Fibroblast of the conjunctiva (primary cell): ENCODE data around the gene ZBTB24.

Experiments used
- DNase-seq: peaks from one replicate; pipeline ENCODE4 v3.0.0-alpha.2; 2010; ENCODE audit warnings: low read depth

ZBTB24 gene

DNA sequence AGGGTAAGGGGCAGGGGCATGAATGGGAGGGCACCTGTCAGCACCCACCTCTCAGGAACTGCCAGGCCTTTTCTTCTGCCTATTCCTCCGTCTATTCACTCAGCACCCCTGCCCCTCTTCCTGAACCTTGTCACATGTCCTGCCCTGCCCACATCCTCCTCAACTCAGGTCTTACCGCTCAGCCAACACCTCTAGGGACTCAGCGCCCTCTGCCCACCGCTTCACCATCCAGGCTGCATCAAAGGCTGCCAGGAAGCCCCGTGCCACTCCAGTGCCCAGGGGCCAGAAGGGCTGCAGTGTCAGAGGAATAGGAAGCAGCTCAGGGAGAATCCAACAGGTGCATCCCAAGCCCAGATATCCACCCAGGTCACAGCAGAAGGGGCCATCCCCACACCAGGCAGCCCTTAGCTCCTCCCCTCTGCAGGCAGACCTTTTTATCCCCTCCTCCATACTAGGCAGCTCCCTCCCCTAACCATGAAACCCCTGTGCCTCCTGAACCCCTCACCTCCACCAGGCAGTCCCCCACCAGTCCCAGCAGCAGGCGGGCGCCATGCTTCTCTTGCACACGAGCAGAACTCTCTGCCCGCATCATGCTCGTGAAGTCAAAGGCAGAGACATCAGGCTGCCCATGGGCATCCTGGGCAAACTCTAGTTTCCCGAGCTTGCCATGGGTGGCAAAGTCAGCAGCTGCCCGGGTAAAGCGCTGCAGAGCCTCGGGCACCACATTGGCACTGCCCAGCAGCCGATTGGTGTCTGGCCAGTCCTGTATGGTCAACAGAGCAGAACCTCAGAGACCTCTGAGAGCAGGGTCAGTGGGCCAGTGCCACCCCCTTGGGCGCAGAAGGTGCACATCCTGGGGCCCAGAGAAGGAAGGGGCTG lies 33.0 kb downstream of the ZBTB24 start:
- DNase-seq, result no peak

- DNase-seq, result no peak
Observed at GRCh38 chr6:109449064-109449794, 33.8 kb downstream of the ZBTB24 start.

DNA sequence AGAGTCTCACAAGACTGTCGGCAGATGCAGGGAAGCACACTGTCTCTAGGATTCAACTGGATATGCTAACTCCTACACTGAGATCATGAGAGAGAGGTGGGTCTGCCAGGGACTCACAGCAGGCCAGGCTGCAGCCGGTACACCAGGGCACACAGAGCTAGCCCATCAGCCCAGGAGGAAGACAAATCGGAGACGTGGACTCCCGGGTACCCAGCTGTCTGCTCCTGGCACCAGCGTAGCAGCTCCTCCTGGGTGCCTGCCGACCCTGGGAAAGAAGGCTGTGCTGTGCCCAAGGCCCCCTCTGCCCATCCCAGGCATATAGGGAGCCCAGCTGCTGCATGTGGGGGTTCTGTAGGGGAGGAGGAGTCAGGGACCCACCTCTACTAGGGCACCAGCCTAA lies 34.4 kb downstream of the ZBTB24 start:
- DNase-seq, result no peak

DNA sequence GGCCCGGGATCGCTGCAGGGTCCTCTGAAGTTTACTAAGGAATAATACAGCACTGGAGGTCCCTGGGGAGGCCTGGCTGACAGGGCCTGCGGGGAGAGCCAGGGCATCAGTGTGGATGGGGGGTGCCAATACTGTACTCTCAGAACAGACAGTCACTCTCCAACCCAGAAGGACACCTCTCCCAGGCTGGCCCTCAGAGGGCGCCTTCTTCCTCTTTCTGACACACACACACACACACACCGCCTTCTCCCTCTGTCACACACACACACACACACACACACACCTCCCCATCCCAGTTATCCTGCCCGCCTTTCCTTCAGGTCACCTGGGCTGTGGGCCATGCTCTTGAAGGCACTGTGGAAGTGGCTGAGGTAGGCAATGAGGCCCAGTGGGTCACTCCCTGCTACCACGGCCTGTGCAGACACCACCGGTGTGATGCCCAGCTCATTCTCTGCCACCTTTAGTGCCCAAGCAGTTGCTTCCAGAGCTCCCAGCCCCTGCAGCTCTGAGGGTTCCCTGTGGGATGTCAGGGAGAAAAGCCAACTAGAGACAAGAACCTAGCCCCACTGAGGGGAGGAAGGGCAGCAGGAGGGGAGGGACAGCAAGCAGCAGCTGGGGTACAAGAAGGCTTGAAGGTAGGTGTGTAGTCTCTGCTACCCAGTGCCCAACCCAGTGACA lies 35.0 kb downstream of the ZBTB24 start:
- no peak for DNase-seq

- no peak for DNase-seq
Observed at GRCh38 chr6:109447087-109447486, 35.9 kb downstream of the ZBTB24 start.

DNA sequence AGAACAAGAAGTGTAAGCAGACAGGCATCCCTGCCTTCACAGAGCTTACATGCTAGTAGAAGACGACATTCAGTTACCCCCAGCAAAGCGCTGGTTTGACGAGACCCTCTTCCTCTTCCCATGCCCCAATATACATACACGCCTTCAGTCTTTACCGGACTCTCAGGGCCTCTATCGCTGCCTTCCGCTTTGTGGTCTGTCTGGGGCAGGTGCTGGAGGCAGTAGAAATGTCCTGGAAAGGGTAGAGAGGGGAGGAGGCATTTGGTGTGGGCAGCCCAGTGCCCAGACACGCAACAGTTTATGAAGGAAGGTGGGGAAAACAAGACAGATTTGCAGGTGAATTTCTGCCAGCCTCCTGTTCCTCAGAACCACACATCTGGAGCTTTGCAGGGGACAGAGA lies 36.5 kb downstream of the ZBTB24 start:
- DNase-seq, result no peak

- no peak for DNase-seq
Observed at GRCh38 chr6:109446072-109446471, 36.9 kb downstream of the ZBTB24 start.

DNA sequence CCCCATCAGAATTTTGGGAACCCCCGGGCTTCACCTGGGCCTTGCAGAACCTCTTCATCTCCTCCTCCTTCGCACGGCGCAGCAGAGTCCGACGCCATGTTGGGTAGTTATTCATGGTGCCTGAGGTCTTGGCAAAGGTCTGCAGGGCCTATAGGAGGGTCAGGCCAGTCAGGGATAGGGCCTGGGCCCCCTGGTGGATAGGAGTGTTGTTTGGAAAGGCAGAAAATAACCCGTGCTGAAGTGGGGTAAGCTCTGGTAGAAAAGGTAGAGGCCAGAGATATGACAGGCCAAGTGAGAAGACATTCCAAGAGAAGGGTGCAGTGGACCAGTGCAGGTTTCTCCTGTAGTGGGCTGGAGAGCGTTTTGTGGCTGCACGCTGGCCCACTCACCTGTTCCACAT lies 37.6 kb downstream of the ZBTB24 start:
- no peak for DNase-seq

GRCh38 chr6:109443425-109443950 lies 39.5 kb downstream of the ZBTB24 start:
- DNase-seq, result no peak

DNA sequence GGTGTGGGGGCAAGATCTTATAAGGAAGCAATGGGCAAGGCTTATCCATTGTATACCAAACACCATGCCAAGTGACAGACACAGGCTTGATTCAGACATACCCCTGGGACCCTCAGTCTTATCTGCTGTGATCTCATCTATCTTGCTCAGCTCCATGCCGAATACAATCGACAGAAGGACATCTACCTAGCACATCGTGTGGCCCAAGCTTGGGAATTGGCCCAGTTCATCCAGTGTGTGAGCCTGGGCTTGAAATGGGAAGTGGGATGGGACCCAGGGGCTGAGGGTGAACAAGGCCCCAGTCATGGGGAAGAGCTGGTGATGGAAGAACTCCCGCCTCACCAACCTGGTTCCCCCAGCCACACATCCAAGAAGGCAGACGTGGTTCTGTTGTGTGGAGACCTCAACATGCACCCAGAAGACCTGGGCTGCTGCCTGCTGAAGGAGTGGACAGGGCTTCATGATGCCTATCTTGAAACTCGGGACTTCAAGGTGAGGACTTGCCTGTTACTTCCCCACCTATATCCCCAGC lies 40.6 kb downstream of the ZBTB24 start:
- no peak for DNase-seq

DNA sequence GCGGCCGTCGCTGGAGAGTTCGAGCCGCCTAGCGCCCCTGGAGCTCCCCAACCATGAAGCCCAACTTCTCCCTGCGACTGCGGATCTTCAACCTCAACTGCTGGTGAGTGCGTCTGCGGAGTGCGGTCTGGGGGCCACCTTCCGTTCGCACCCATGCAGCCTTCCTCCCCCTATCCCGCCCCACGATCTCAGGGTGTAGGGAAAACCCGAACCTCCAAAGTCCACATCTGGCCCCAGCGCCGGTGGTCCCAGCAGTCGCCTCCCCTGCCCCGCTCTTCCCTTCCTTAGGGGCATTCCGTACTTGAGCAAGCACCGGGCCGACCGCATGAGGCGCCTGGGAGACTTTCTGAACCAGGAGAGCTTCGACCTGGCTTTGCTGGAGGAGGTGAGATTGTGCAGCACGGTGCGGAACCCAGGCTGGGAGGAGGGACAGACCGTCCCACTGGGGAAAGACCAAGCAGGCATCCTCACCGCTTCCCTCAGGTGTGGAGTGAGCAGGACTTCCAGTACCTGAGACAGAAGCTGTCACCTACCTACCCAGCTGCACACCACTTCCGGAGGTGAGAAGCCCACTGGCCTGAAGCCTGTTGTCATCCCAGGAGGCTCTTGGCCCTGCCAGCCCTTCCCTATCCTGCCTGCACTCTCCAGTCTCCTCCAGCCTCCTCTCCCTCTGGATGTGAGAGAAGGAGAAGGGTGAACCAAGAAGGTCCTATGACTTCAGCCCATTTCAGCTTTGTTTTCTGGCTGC lies 41.8 kb downstream of the ZBTB24 start:
- DNase-seq, result no peak

DNA sequence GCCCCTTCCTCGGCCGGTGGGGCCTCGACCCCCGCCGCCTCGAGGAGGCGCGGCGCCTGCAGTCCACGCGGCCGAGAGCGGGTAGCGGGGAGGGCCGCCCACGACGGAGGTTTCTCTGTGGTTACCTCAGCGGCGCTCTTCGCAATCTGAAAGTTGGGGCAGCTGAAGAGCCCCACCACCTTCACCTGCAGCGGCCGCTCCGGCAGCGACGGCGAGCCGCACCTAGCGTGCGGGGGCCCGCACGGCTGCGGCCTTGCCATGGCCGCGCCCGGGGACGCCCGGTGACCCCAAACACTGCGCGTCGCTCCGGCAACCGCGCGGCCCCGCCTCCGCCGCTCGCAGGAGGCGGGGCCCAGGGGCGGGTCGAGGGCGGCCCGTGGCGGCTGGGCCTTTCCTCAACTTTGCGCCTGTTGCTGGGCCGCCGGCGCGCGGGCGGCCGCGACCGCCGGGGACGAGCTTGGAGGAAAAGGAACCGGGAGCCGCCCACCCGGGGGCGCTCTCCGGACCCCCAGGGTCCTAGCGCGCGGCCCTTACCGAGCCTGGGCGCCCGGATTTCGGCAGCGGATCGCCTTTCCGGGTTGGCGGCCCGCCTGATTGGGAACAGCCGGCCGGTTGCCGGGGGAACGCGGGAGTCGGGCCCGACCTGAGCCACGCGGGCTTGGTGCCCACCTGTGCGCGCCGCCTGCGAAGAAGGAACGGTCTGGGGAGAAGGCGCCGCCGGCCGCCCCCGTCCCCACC lies 42.5 kb downstream of the ZBTB24 start, which contains the start of the genes PPIL6 and SMPD2:
Gene PPIL6, minus strand, starts transcription at position 298 of the 738 bp plus-strand sequence. Its CDS starts 38 bp downstream, at position 260.
Gene SMPD2, plus strand, starts transcription at position 394 of the 738 bp plus-strand sequence. CDS start 398 bp downstream, outside the sequence.
- peak; percentile 81 for DNase-seq

GRCh38 chr6:109436041-109436440 lies 47.0 kb downstream of the ZBTB24 start:
- no peak for DNase-seq

DNA sequence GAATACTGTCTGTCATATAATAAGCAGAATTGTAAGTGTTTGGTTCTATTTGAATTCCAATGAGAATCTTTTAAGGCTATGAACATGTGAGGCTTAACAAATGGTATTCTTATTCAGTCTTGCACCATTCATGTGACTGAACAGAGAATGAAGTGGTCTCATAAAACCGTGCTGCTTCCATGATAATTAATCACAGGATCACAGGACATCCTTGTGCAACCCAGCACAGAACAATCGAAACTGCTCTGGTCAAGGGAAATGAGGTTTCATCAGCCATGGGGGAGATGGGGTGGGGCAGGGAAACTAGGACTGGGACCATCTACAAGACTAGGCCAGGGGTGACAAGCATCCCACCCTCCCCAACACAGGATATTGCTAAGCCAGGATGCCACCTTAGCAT lies 48.6 kb downstream of the ZBTB24 start:
- no peak for DNase-seq

DNA sequence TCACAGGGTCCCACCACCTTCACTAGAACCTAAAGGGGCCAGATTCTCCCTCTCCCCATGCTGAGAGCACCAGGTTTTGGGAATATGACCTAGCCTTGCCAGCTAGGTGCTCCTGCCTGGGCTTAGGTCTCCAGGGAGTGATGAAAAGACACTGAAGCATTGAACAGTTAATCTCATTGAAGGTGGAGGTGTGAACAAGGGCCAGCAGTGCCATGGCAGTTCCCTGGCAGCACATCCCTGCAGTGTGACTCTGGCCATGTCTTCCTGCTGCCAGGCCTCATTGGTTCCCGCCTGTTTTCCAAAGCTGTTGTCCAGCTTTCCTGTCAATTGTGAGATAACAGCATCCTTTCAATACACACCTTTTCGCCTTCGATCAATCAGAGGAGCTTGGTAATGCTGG lies 53.5 kb downstream of the ZBTB24 start:
- no peak for DNase-seq

DNA sequence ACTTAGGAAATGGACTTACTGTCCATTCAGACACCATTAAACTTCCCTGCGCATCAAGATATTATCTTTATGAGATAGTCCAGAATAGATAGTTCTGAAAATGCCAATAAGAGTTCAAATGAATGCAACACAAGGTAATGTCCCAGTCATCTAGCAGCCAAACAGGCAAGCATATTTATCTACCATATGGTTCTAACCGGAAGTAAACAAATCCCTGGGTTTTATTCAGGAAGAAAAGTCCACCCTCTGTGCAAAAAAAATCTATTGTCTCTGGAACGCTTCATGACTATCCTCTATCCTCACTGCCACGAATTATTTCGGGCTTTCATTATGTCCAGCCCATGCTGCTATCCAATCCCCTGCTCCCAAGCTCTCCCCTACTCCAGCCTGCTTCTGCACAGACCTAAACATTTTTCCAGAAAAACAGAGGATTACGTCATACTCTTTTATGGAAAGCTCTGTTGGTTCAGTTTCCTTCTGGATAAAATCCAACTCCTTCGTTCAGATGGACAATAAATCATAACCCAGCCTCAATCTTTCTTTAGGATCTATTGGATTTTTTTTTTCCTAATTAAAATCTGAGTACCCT lies 54.0 kb downstream of the ZBTB24 start:
- no peak for DNase-seq

- no peak for DNase-seq
Observed at GRCh38 chr6:109424946-109425345, 58.1 kb downstream of the ZBTB24 start.

DNA sequence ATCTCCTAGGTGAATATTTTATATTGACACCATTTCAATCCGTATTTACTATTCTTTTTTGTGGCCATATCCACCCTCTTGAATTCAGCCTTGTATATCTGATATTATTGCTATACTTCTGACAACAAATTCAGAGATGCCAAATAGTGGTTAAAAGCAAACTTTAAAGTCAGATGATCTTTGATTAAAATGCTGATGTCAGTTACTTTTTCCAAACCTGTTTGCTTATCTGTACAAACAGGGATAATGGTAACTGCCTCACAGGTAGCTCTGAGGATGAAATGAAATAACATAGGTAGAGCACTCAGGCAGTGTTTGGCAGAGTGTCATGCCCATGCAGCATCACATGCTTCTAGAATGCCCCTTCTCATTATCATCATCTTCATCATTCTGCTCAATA lies 61.8 kb downstream of the ZBTB24 start:
- no peak for DNase-seq

- DNase-seq, result no peak
Observed at GRCh38 chr6:109420751-109421150, 62.3 kb downstream of the ZBTB24 start.

GRCh38 chr6:109417646-109418045 lies 65.4 kb downstream of the ZBTB24 start:
- no peak for DNase-seq
